HuH-7 (cell line): Measurements from ENCODE around the gene BNIP5.
"Not testable (repeated sequence)": the region's sequence is repeated elsewhere in the genome, so short reads cannot be mapped to it uniquely, and the experiment has no call there.

Experiments
- DNase-seq: peaks from one replicate; pipeline ENCODE4 v3.0.0; 2011; ENCODE audit warnings: low spot score

Gene BNIP5

GRCh38 chr6:36343109-36343680, 6.5 kb upstream of the BNIP5 start:
- DNase-seq: no peak

- peak; percentile 60 for DNase-seq
Measured at GRCh38 chr6:36340618-36341454, 4.1 kb upstream of the BNIP5 start.

DNA sequence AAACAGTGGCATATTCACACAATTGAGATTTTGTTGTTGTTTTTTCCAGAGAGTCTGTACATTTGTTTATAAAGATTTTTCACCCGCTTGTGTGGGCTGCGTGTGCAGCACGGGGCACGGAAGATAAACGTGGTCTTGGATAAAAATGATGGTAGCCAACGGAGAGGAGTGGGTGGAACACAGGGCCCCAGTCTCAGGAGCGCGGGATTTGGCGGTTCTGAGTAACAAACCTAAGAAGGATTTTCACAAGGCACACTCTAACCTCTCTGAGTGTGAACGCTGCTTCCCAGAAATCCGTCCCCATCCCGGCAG, 3.6 kb upstream of the BNIP5 start:
- no peak for DNase-seq

- DNase-seq: no peak
Measured at GRCh38 chr6:36339146-36339545, 2.5 kb upstream of the BNIP5 start.

DNA sequence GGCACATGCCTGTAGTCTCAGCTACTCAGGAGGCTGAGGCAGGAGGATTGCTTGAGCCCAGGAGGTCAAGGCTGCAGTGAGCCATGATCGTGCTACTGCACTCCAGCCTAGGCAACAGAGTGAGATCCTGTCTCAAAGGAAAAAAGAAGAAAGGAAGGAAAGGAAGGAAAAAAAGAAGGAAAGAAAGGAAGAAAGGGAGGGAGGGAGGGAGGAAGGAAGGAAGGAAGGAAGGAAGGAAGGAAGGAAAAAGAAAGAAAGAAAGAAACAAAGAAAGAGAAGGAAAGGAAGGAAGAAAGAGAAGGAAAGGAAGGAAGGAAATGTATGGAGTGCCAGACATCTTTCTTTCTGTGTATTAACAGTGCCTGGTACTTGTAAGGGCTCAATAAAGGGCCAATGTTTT, 1.5 kb upstream of the BNIP5 start:
- not testable (repeated sequence) for DNase-seq

- no peak for DNase-seq
Measured at GRCh38 chr6:36337814-36338213, 1.1 kb upstream of the BNIP5 start.

GRCh38 chr6:36336208-36336710, 429 bp downstream of the BNIP5 start:
- DNase-seq: no peak

DNA sequence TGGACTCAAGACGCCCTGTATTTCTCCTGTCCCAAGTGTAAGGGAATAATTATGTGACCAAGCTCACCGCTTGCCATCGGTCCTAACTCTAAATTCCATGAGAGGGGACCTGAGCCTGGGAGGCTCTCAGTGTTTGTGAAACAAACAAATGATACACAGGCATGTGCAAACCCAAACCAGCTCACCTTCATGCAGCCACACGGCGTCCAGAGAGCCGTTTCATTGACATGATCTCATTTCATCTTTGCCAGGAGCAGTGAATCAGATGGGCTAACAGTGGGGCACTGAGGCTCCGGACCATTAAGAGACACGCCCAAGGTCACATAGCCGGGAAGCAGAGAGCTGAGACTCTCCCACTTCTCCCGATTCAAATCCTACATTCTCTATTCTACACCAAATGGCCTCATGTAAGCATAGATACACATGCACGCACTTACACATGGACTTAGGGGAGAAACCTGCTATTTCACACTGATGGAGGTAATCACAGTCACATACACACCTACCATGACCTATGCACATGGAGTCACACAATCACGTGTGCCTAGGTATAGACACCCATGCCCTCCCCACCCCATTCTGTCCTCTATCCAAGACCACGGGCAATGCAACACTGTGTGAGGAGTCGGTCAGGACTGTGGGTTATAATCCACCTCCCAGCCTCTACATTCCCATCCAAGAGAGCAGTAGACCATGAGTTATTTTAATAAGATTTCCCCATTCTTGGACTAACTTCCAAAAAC, 1.1 kb downstream of the BNIP5 start:
- DNase-seq: no peak

DNA sequence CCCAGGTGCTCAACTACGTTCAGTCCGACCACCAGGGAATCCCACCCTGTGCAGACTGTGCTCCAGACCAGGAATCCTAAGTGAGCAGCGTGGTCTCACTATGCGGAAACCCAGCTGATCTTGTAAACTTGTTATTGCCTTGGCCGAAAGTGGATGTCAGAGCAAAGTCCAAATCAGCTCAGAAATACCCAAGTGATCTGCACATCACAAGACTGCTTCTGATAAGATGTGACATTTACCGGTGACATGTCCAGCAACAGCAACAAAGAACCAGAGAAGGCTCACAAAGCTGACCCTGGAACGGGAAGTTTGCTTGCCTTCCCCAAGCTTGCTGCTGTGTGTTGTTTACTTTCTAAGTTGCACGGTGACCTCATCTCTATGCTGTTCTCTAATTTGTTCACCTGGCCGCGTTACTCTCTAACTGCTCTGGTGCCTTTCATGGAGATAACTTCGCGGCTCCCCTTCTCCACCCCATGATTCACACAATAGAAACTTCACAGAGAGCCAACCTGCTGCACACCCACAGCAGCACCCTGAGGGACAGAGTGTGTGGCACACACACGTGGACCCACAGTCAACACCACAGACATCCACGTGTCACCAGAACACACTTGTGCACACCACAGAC, 1.7 kb downstream of the BNIP5 start:
- DNase-seq: no peak

DNA sequence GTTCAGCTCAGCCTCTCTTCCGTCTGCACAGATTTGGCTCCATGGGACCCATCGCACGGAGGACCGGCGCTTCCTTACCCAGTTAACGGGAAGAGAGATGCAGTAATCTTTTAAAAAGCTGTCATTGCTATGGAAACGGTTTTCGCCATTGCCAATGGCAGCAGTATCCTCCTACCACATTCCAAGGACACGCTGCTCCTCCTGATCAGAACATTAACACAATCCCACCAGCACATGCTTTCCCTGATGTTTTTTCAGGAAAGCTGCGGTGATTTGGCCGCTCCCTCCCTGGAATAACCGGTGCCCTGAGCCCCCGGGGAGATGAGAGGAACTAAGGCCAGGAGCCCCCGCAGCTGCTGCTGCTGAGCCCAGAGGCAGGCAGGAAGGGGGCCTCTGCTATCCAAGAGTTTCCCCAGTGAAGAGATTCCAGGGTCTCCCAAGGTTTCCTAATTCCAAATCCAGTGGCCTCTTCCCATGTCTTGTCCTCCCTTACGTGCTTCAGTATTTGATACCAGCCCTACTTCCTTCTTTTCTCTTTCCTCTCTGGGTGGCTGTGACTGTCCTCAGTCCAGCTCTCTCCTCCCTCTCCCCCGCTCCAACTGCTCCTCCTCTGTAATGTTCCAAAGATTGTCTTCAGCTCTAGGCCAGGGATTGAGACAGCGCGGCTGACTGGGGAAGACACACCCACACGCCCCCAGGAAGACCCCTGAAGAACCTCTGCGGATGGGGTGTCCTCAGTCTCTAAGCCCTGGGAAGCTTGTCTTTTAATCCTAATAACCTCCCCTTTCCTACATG, 2.6 kb downstream of the BNIP5 start:
- DNase-seq: no peak

GRCh38 chr6:36333171-36333895, 3.4 kb downstream of the BNIP5 start:
- no peak for DNase-seq

GRCh38 chr6:36331381-36331780, 5.3 kb downstream of the BNIP5 start:
- no peak for DNase-seq

- no peak for DNase-seq
Measured at GRCh38 chr6:36330366-36330765, 6.3 kb downstream of the BNIP5 start.

DNA sequence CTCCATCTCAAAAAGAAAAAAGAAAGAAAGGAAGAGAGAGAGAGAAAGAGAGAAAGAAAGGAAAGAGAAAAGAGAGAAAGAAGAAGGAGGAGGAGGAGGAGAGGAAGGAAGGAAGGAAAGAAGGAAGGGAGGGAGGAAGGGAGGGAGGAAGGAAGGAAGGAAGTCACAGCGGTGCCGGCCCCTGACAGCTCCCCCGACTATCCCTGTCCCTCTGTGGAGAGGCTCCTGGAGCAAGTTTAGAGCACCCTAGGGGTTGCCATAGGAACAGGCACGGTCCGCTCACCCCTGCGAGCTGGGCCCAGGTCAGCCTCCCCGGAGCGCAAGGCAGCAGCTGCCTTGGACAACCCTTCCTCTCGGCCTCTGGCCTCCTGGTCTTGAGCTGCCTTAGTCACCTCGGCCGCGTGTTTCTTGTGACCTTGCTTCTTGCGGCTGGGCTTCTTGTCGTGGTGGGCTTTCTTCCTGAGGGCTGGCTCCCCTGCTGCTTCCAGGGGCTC, 6.8 kb downstream of the BNIP5 start:
- DNase-seq: no peak

- no peak for DNase-seq
Measured at GRCh38 chr6:36328600-36328999, 8.1 kb downstream of the BNIP5 start.

- no peak for DNase-seq
Measured at GRCh38 chr6:36327919-36328236, 8.8 kb downstream of the BNIP5 start.

DNA sequence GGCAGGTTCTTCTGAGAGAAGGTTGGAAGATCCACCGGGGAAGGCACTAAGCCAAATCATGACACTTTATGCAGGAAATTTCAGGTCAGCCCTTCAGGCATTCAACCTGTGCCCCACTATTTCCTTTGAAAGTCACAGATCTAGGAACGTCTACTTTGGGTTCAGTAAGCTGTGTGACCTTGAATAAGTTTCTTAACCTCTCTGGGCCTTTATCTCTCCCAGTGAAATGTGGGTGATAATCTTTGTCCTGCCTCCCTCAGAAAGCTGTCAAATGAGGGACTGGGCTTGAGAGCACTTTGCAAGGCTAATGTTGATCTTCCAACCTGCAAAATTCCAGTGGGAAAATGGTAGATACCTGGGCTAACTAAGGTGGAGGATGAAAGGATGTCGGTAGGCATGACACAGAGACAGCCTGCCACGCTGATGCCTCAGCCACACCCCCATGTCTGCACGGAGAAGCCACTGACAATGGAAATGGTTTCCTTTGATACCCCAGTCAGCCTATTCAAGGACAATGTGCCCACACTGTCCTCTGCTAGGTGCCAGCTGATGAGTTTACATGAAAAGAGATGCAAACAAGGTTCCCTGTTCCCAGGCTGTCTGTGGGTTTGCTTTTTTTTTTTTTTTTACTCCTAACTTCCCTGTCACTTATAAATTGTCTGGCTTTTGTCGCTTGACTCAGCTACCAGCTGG, 9.3 kb downstream of the BNIP5 start:
- DNase-seq: no peak

DNA sequence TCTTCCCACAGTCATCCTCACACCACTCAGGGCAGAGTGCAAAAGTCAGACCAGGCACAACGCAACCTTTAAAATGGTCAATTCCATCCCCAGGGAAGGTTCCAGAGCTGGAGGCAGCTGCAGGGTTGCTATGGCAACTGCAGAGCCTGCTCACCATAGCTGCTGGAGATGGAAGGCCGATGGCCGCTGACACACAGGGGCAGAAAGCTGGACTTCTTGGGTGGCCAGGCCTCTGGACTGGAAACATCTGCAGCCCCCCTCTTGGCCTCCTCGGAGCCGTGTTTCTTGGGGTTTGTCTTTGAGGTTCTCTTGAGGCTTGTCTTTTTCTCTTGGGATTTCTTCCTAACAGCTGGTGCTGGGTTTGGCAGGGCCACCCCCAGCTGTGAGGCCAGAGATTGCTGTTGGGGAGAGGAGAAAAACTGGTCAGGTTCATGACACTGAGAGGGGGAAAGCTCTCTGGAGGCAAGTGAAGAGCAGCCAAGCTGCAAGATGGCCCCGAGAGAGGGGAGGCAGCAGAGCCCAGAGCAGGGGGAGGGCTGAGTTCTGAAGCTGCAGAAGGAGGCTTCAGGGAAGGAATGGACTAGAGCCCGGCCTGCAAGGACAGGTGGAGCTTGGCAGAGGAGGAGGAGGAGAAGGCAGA, 10.2 kb downstream of the BNIP5 start:
- no peak for DNase-seq

GRCh38 chr6:36324715-36325114, 12.0 kb downstream of the BNIP5 start:
- no peak for DNase-seq

- DNase-seq: no peak
Measured at GRCh38 chr6:36324191-36324590, 12.5 kb downstream of the BNIP5 start.
